Measurements from ENCODE around the gene PLA2G4C. TPM values are rescaled to one million over a fixed set of nuclear protein-coding genes. Genes with fewer than 3 reads are reported as not detected.

The PLA2G4C gene
- polyA plus RNA-seq, 2 of the 4 experiments (the other 2 are of a cell fraction): 1.4 to 2.1 TPM

DNA sequence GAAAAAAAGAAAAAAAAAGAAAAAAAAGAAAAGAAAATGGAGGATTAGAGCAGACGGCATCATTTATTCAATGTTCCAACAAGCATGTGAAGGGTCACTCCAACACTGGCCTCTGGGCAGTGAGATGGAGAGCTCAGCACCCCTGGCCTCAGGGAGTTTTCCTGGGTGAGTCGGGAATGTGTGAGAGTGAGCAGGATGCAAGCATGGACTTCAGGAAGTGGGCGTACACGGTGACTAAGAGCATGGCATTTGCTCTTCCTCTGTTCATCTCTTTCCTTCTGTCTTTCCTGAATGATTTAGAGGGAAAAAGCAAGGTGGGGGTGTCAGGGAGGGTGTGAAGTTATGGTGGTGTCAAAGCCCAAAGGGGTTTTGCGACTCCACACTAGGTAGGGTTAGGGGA is 66.1 kb downstream of the PLA2G4C start:
- Histone ChIP-seq H3K4me3 (no peak overlapping the region), H3K4me2 (no peak overlapping the region), H3K9me3 (peaks cover 31% of the 10 kb centered on the region), H3K4me1 (no peaks in the 10 kb centered on the region), H3K27ac (no peak overlapping the region)
- TF ChIP-seq RFX5 (IDR thresholded peaks at IDR 0.05): no peak
- no peak for TF ChIP-seq ZFP36 (IDR thresholded peaks at IDR 0.05; ENCODE audit: borderline replicate concordance, partially characterized antibody)
- TF ChIP-seq, protein P1, sequence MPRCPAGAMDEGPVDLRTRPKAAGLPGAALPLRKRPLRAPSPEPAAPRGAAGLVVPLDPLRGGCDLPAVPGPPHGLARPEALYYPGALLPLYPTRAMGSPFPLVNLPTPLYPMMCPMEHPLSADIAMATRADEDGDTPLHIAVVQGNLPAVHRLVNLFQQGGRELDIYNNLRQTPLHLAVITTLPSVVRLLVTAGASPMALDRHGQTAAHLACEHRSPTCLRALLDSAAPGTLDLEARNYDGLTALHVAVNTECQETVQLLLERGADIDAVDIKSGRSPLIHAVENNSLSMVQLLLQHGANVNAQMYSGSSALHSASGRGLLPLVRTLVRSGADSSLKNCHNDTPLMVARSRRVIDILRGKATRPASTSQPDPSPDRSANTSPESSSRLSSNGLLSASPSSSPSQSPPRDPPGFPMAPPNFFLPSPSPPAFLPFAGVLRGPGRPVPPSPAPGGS (IDR thresholded peaks at IDR 0.05): no peak
- TF ChIP-seq, protein P2, sequence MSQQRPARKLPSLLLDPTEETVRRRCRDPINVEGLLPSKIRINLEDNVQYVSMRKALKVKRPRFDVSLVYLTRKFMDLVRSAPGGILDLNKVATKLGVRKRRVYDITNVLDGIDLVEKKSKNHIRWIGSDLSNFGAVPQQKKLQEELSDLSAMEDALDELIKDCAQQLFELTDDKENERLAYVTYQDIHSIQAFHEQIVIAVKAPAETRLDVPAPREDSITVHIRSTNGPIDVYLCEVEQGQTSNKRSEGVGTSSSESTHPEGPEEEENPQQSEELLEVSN (IDR thresholded peaks at IDR 0.05; ENCODE audit: borderline replicate concordance, low read depth): no peak
- no peak for TF ChIP-seq ZSCAN20 (CRISPR knock-in tag; IDR thresholded peaks at IDR 0.05)
- no peak for TF ChIP-seq HOXB5 (CRISPR knock-in tag; IDR thresholded peaks at IDR 0.05)
- no peak for TF ChIP-seq NR3C1 (IDR thresholded peaks at IDR 0.05)
- TF ChIP-seq HEYL (CRISPR knock-in tag; IDR thresholded peaks at IDR 0.05): no peak
- no peak for TF ChIP-seq MAZ (IDR thresholded peaks at IDR 0.05; ENCODE audit: borderline replicate concordance, low read depth, low read length)
- no peak for TF ChIP-seq GATA3 (IDR thresholded peaks at IDR 0.05; ENCODE audit: borderline replicate concordance)
- DNase-seq (ENCODE audit: low read depth in 1 of 2, low spot score in 1 of 2) (no peak), FAIRE-seq (no peak), ATAC-seq (no peak)
- POLR2A ChIA-PET: no interaction called here
- WGBS (ENCODE audit: missing lambda C conversion rate): 30% methylated on average over 5 of the region's 5 CpGs
- CTCF ChIA-PET: interaction anchor here (0.9 to 1.2 kb wide), 4 partner anchors 19 to 249 kb away, joined by 3 read pairs; no protein-coding TSS in a partner anchor

DNA sequence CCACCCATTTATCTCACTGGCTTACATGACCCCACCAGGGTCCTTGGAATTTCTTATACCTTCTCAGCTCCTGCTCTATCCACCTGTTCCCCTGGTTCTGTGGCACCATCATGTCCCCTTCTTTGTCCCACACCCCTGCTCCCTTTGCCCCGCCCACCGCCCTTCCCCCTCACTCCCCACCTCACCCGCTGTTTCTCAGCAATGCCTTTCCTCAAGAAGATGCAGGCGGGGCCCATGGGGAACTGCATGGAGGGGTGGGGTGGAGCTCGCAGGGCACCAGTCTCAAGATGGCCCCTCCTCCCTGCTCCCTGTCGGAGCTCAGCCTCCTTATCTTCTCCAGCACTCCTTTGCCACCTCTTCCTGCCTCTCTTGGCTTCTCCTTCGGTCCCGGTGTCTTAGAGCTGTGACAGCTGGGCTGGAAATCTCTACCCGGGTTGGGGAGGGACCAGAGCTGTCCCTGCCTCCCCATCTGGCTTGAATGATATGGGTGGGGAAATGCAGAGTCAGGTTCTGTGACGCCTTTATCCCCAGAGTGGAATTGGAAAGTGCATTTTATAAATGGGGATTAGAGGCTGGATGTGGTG is 66.8 kb downstream of the PLA2G4C start, which contains the start of gene CABP5:
CABP5 (minus strand) TSS at position 405 of the 584 bp plus-strand sequence; CDS start at position 248, 157 bp downstream.
- ChIA-PET POLR2A (no interaction called here), CTCF (interaction anchor here (0.9 to 1.3 kb wide), 4 partner anchors 18 to 109 kb away, joined by 3 read pairs; no protein-coding TSS in a partner anchor)
- H3K4me2 ChIP-seq: no peak within 1 kb of the TSS
- H3K4me3 ChIP-seq: no peak within 1 kb of the TSS
- TF ChIP-seq FOXS1 (CRISPR knock-in tag; IDR thresholded peaks at IDR 0.05) (no peak), NFE2L2 (conservative IDR thresholded peaks at IDR 0.05; ENCODE audit: low read length) (no peak), ZC3H11A (IDR thresholded peaks at IDR 0.05) (no peak), GATA3 (IDR thresholded peaks at IDR 0.05; ENCODE audit: borderline replicate concordance) (no peak), HEYL (CRISPR knock-in tag; IDR thresholded peaks at IDR 0.05) (no peak), JUN (IDR thresholded peaks at IDR 0.05) (no peak), RARB (CRISPR knock-in tag; IDR thresholded peaks at IDR 0.05) (no peak), CBX8 (IDR thresholded peaks at IDR 0.05) (no peak), EHMT2 (IDR thresholded peaks at IDR 0.05; ENCODE audit: low read depth) (no peak), HOXB5 (CRISPR knock-in tag; IDR thresholded peaks at IDR 0.05) (no peak), ZSCAN20 (CRISPR knock-in tag; IDR thresholded peaks at IDR 0.05) (no peak), TP53 (CRISPR knock-in tag; IDR thresholded peaks at IDR 0.05) (no peak), RNF2 (IDR thresholded peaks at IDR 0.05; ENCODE audit: borderline replicate concordance, low read depth) (no peak)
- TF ChIP-seq, protein P1 (IDR thresholded peaks at IDR 0.05): no peak
- TF ChIP-seq, protein P3, sequence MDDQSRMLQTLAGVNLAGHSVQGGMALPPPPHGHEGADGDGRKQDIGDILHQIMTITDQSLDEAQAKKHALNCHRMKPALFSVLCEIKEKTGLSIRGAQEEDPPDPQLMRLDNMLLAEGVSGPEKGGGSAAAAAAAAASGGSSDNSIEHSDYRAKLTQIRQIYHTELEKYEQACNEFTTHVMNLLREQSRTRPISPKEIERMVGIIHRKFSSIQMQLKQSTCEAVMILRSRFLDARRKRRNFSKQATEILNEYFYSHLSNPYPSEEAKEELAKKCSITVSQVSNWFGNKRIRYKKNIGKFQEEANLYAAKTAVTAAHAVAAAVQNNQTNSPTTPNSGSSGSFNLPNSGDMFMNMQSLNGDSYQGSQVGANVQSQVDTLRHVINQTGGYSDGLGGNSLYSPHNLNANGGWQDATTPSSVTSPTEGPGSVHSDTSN (IDR thresholded peaks at IDR 0.05): no peak
- TF ChIP-seq, protein P4, sequence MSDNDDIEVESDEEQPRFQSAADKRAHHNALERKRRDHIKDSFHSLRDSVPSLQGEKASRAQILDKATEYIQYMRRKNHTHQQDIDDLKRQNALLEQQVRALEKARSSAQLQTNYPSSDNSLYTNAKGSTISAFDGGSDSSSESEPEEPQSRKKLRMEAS (IDR thresholded peaks at IDR 0.05): no peak
- TF ChIP-seq, protein P5, sequence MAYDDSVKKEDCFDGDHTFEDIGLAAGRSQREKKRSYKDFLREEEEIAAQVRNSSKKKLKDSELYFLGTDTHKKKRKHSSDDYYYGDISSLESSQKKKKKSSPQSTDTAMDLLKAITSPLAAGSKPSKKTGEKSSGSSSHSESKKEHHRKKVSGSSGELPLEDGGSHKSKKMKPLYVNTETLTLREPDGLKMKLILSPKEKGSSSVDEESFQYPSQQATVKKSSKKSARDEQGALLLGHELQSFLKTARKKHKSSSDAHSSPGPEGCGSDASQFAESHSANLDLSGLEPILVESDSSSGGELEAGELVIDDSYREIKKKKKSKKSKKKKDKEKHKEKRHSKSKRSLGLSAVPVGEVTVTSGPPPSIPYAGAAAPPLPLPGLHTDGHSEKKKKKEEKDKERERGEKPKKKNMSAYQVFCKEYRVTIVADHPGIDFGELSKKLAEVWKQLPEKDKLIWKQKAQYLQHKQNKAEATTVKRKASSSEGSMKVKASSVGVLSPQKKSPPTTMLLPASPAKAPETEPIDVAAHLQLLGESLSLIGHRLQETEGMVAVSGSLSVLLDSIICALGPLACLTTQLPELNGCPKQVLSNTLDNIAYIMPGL (CRISPR knock-in tag; IDR thresholded peaks at IDR 0.05; ENCODE audit: borderline replicate concordance): no peak
- WGBS (ENCODE audit: missing lambda C conversion rate): 12% methylated on average over 9 of the region's 10 CpGs
- no peaks in the 10 kb centered on the region for H3K4me1 ChIP-seq
- DNase-seq (ENCODE audit: low read depth in 1 of 2, low spot score in 1 of 2) (no peak), FAIRE-seq (no peak), ATAC-seq (no peak)
- no peak within 1 kb of the TSS for H3K27ac ChIP-seq
- peaks cover 26% of the 10 kb centered on the region for H3K9me3 ChIP-seq

Measured in A549 (cell line).